GM21717 (cell line): ENCODE data around the gene SHLD1.
"Not testable (repeated sequence)": the region's sequence is repeated elsewhere in the genome, so short reads cannot be mapped to it uniquely, and the experiment has no call there.

ENCODE experiments used
- ATAC-seq: cut with Tn5 transposase; IDR thresholded peaks from one replicate; pipeline ENCODE4 v1.9.1; 2021; ENCODE audit warnings: mild to moderate bottlenecking, moderate library complexity; ENCODE audit not compliant: unreplicated experiment

Gene SHLD1

GRCh38 chr20:5735845-5736510 lies 14.2 kb upstream of the SHLD1 start:
- ATAC-seq: no peak

DNA sequence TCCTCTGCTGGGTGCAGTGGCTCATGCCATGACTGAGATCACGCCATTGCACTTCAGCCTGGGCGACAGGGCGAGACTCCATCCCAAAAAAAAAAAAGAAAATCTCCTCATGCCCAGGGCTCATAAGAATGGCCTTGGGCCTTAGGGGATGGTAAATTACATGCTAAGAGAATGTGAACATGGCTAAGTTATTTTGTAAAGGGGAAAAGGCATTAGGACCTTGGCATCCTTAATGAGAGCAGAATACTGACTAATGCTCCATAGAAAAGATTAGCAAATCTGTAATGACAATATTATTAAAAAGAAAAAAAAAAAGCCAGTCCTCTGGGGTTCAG lies 12.6 kb upstream of the SHLD1 start:
- ATAC-seq: no peak

- no peak for ATAC-seq
Measured at GRCh38 chr20:5737966-5738365, 12.2 kb upstream of the SHLD1 start.

- not testable (repeated sequence) for ATAC-seq
Measured at GRCh38 chr20:5740643-5741042, 9.6 kb upstream of the SHLD1 start.

DNA sequence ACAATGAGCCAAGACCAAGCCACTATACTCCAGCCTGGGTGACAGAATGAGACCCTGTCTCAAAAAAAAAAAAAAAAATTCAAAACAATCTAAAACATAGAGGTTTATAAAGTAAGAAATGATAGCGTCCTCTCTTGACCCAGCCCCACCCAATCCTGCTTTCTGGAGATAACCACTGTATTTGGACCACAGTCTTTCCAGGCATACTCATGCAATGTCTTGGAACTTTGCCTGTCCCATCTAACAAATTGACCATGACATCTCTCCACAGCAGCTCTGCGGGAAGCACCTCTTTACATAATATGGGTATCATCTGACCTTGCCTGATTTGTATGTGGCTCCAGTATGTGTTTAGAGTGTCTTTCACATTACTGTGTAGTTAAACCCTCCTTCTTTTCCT lies 9.1 kb upstream of the SHLD1 start:
- ATAC-seq: no peak

GRCh38 chr20:5742041-5742440 lies 8.2 kb upstream of the SHLD1 start:
- no peak for ATAC-seq

- ATAC-seq: no peak
Measured at GRCh38 chr20:5745416-5746030, 4.7 kb upstream of the SHLD1 start.

DNA sequence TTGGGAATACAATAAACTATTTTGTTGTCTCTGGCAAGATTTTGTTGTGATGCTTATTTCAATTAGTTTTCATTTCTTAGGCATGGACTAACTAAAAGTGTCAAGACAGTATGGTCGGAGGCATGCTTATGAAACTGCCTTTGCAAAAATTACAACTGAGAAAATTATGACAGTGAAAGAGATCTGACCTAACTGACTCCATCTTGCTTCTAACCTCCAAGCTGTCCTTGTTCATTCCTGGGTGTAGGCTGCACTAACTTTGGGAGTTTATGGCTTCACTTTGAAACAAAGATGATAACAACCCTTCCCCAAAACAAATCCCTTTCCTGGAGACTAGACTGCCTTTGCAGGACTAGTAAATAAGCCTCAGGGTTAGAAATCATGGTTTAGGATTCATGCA lies 4.1 kb upstream of the SHLD1 start:
- ATAC-seq: no peak

DNA sequence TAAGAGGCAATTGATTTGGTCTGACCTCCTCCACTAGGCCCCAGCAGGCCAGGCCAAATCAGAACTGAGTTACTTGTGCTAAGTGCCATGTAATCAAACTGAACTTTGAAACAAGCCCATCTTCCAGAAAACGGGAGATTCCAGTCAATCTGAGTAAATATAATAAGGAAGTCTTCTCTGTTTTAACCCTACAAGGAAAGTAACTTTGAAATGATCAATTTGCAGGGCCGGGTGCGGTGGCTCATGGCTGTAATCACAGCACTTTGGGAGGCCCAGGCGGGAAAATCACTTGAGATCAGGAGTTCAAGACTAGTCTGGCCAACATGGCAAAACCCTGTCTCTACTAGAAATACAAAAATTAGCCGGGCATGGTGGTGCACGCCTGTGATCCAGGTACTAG lies 2.0 kb upstream of the SHLD1 start:
- no peak for ATAC-seq

DNA sequence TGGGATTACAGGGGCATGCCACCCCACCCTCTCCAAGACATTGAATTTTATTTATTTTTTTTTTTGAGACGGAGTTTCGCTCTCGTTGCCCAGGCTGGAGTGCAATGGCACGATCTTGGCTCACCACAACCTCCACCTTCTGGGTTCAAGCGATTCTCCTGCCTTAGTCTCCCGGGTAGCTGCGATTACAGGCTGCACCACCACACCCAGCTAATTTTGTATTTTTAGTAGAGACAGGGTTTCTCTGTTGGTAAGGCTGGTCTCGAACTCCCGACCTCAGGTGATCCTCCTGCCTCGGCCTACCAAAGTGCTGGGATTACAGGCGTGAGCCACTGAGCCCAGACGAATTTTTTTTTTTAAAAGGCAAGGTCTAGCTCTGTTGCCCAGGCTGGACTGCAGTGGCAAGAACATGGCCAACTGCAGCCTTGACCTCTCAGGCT lies 669 bp upstream of the SHLD1 start:
- not testable (repeated sequence) for ATAC-seq

- ATAC-seq: no peak
Measured at GRCh38 chr20:5751856-5752255, 1.7 kb downstream of the SHLD1 start.

GRCh38 chr20:5753814-5754213 lies 3.6 kb downstream of the SHLD1 start:
- ATAC-seq: no peak

- no peak for ATAC-seq
Measured at GRCh38 chr20:5757949-5758348, 7.7 kb downstream of the SHLD1 start.

GRCh38 chr20:5766085-5766764 lies 16.0 kb downstream of the SHLD1 start:
- ATAC-seq: no peak

GRCh38 chr20:5767493-5768098 lies 17.4 kb downstream of the SHLD1 start:
- ATAC-seq: no peak

DNA sequence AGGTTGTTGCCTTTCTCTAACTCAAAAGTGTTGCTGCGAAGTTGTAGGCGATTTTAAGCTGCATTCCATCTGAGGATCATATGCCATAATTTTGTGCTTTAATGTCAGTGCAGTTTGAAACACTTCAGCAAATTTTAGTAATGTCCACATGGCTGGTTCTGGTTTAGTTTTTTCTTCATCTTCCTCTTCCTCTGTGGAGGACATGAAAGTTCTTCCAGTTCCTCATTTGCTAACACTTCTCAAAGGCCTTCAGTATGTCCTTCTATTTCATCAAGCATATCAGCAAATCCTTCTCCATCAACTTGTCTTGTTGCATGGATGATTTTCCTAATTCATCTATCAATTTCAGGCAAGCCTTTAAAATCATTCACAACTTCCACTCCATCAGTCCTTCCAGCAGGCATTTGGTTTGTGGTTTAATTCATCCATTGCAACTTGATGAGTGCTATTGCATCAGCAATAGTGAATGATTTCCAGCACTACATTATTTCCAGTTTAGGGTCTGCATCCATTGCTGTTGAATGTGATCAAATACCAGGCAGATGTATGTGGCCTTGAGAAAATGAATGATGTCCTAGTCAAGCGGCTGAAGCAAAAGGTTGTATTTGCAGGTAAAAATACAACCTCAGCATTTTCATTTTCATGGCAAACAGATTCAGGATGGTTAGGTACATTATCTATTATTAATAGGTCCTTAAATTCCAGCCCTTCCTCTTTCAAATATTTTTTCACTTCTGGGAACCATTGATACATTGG lies 20.2 kb downstream of the SHLD1 start:
- no peak for ATAC-seq

DNA sequence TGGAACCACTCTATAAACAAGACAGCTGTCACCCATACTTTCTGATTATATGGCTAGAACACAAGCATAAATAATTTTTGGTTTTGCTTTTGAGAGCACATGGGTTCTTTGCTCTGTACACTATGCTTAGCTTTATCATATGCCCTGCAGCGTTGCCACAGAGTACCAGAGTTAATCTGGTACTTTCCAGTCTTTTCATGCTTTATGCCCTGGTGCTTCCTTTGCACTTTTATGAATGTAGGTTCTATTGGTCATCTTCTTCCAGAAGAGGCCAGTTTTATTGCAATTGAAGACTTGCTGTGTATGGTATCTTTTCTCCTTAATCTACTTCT lies 20.8 kb downstream of the SHLD1 start:
- ATAC-seq: no peak

DNA sequence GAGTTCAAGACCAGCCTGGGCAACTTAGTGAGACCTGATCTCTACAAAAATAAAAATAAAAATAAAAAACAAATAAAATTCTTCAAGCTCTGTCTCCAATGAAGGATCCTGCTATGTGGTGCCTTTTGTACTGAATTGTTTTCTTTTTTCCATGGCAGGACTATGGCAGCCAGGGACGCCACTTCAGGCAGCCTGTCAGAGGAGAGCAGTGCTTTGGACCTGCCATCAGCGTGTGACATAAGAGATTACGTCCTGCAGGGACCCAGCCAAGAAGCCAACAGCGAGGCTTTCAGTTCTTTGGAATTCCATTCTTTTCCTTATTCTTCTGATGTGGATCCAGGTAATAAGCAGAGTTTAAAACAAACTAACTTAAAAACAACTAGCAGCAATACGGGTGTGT lies 22.5 kb downstream of the SHLD1 start:
- no peak for ATAC-seq

- ATAC-seq: no peak
Measured at GRCh38 chr20:5773589-5773988, 23.4 kb downstream of the SHLD1 start.

DNA sequence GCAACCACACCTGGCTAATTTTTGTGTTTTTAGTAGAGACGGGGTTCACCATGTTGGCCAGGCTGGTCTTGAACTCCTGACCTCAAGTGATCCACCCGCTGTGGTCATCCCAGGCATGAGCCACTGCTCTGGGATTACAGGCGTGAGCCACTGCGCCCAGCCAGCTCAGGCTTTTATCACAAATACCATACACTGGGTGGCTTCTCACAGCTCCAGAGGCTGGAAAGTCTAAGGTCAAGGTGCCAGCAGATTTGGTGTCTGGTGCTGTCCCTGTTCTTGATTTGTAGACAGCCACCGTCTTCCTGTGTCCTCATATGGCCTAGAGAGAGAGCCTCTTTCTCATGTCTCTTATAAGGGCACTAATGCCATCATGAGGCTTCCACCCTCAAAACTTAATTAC lies 25.9 kb downstream of the SHLD1 start:
- ATAC-seq: no peak

- no peak for ATAC-seq
Measured at GRCh38 chr20:5779071-5779900, 29.1 kb downstream of the SHLD1 start.
